HG02943 (cell line): ENCODE results near the gene UCK2.

ENCODE experiments used
- ATAC-seq: cut with Tn5 transposase; IDR thresholded peaks from one replicate; pipeline ENCODE4 v1.9.1; 2021; ENCODE audit warnings: mild to moderate bottlenecking, low read depth, moderate library complexity; ENCODE audit not compliant: unreplicated experiment

Gene UCK2

DNA sequence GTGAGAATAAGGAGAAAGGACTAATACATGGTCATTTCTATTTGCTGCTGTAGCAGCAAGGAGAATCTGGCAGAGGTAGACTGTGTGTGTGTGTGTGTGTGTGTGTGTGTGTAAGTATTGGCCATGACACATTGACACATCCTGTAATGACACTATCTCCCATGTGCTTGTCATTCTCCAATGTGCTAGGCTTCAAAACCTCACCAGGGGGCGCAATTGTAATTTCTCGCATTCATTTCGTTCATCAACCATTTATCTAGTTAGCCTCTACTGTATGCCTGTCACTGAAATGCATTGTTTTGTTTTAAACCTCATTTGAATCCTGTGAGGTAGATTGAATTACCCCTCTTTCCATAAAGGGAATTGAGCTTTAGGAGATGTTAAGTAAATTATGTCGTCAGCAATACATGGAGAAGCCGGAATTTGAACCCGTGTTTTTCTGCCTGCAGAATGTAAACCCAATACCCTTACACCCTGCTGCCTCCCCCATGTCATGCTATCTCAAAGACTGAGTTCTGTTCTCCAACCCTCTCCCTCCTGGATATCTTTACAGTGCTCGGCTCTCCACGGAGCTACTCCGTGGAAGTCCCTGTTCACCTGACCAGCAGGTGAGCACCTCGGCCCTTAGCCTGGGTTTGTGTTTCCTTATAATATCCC, 100.8 kb downstream of the UCK2 start:
- no peak for ATAC-seq

DNA sequence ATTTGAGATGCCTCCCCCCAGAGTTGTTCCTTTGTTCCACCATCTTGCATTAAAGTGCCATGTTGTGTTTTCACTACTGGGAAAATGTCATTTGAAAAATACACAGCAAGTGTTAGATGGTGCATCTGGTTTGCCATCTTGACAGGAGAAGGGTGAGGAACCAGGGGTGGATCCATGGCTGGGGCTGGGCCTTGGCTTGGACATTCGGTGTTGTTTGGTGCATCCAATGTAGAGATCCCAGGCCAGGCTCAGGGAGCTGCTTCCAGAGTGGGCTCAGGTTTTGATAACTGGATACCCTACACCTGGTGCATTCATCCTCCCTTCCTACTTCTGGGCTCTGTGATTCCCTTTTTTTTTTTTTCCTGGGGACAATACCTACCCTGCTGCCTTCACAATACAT, 103.5 kb downstream of the UCK2 start:
- ATAC-seq: no peak

DNA sequence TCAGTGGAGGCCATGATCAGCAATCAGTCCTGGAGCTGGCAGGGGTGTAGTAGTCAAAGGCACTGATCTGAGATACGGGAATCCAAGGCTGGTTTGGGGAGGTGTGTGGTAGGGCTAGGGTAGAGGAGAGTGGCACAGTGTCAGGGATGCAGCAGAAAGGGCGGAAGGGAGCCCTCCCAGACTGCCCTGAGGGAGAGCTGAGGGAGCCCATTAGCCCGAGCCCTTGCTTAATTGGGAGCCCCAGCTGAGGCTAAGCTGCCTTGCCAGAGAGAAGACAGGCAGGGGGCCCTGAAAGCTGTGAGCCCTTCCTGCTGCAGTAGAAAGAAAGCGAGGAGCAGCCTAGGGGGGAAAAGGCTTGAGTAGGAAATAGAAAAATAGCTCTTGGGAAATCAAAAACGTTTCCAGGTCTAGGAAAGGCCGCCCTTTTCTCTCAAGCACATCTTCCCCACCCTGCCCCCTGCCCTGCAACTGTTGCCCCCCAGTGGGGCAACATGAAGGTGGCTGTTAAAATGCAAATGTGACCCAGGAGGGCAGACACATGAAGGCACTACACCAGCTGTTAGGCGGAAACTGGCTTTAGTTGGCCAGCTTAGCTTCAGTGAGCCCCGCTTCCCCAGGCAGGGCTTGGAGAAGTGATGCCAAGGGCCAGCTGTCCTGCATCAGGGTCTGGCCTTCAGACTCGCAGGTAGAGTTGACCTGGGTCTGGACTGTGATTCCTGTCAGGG, 106.2 kb downstream of the UCK2 start:
- no peak for ATAC-seq

DNA sequence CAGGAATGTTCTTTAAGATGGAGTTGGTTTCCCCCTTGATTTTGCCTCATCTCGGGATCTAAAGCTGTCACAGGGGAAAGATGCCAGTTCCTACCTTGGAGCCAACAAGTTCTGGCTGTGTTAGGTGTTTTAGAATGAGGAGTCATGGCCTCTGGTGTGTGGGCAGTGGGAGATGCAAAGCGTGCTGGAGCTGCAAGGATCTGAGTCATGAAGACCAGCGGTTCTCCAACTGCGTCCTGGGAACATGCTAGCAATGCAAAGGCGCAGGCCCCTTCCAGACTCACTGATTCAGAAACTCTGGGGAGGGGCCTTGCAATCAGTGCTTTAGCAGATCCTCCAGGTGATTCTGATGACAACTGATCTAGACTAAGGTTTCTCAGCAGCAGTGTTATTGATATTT, 109.1 kb downstream of the UCK2 start:
- no peak for ATAC-seq

DNA sequence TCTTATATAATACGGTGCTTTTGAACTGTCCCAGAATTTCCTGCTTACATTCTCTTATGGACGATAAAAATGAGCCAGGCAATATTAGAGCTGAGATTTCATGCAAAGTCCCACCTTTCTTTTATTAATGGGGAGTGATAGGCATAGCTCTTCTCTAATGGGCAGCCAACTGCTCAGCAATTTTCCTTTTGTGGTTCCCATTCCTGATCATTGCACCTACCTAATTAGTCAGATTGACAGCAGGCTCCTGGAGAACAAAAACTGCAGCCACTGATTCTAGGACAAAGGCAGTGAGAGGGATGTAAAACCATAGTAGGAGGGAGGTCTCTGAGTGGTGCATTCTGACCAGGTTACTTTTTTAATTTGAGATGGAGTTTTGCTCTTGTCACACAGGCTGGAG, 110.4 kb downstream of the UCK2 start:
- no peak for ATAC-seq

DNA sequence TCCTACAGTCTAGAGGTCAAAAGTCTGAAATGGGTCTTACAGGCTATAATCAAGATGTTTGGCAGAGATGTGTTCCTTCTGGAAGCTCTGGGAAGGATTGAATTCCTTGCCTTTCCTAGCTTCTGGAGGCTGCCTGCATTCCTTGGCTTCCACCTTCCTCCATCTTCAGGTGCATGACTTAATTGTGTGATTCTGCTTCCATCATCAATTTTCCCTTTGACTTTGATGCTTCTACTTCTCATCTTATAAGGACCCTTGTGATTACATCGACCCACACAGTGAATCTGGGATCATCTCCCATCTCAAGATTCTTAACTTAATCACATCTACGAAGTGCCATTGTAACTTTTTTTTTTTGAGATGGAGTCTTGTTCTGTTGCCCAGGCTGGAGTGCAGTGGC, 111.4 kb downstream of the UCK2 start:
- no peak for ATAC-seq

DNA sequence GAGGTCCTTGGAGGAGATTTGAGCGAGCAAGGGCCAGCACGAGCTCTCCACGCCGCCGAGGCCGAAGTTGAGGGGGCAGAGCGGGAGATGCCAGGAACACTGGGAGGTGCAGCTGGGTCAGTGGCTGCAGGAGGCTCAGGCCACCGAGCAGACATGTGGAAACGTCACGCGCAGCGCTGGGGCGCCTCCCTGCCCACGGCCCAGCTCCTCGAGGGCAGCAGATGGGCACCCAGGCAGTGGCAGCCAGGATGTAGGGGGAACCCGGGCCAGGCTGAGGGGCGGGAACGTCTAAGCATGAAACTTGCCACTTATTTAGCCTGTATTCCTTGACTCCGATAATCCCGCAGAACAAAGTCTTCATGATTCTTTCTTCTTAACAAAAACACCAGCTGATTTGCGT, 114.1 kb downstream of the UCK2 start:
- ATAC-seq: no peak

DNA sequence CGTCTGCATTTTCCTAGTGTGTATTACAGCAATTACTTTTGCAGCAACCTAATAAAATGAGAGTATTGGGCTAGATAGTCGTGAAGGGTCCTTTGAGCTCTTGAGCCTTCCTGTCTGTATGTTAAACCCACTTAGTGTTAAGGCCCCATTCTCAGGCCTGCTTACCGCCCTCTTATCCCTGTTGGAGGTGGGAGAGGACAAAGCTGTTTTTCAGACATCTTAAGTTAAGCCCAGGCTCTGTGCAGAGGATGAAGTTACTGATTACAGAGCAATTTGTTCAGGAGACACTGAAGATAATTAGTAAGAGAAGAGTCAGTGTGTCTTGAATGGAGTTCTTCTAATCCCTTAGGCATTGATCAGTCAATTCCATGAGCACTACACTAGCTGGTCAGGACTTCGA, 114.6 kb downstream of the UCK2 start:
- ATAC-seq: no peak

DNA sequence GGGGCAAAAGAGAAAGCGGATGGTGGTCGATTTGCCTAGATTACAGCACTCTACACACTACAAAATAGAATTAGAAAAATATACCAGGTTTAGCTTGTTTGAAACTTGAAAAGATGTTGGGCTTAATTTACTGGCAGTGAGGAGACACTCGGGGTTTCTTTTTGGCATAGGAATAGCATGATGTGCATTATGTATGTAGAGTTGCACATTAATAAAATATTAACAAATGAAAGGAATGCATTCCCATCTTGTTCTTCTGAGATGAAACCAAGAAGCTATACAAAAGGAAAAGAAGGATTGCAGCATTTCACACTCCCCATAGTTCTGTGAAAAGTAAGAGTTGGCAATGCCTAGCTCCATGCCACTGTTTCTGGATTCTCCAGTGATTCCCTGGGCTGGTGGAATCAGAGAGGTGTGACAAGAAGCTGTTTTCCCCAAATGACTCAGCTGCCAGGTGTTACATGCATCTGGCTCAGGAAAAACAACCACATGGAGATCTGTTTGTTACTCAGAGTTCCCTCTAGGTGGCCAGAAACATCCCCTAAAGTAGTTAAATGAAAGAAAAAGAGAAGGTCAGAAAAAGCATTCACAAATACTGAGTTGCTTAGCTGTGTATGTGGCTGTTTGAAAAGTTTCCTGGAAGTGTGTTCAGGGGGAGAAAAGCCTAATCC, 115.6 kb downstream of the UCK2 start:
- ATAC-seq: no peak

DNA sequence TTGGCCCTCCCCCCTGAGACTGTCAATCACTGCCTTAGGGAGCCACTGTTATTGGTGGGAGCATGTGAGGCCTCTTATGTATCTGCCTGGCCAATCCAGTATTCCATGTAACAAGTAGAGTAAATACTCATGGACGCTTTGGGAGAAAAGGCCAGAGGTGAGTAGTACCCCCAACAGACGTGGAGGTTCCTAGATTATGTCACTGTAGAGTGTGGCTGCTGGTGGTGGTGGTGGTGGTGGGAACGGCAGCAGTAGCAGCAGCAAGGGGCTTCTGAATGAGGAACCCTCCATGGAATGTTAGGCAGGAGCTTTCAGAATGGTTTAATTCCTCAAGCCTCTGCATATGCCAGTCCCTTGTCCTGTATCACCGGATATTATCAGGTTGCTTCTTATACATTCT, 118.5 kb downstream of the UCK2 start:
- no peak for ATAC-seq

DNA sequence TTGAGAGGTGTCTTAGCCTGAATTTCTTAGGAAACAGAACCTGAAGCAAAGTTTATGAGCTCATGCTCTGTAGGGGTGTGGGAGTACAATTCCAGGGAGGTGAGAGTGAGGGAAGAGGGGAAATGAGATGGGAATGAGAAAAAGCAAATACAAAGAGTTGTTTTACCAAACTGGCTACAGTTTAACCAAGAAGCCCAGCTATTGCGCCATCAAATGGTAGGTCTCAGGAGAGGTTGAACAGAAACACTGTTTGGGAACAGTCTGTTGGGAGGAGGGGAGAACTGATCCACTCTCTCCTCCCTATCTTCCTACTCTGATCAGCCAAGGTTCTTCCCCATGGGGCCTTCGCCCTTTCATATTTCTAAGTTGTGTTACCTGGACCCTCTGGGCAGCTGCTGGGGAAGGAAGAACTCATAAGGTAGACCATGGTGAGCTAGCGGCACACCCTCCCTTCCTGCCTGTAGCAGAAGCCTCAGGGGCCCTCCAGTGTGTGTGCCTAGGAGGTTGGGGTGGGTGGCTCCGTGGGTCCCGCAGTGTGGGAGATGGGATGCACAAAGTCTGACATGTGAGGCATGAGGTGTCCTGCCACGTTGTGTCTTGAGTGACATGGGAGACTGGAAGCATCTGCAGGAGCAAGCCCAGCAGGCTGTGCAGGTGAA, 120.5 kb downstream of the UCK2 start:
- ATAC-seq: no peak

DNA sequence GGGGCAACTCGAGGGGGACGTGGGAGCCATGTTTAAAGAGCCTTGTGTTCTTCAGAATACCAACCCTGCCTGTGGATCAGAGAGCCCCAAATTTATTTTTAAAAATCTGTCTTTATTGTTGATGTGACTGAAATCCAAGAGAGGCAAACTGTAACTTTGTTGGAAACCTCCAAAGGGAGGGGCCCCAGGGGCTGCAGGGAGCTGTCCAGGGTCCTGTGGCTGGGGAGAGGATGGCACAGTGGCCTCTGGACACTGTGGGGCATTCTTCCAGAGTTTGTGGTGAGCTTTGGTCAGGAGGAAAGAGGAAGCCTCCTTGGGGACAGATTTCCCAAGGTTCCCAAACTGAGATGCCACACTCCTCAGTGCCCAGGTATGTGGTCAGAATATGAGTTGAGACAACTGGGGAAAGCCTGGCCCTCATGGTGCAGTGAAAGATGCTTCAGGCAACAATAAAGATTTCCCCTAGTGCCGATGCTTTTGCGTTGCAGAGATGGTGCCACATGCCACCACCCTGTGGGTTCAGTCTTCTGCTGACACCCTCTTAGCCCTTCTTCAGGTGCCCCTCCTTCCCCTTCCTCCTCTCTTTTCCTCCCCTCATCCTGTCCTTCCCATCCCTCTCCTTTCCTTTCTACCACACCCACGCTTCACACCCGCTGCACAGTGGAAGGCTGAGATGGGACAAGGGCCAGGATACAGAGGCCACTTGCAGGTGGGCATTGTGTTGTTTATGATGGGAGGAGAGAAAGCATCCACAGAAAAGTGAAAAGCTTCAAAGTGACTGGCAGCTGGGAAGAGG, 122.1 kb downstream of the UCK2 start:
- ATAC-seq: no peak

DNA sequence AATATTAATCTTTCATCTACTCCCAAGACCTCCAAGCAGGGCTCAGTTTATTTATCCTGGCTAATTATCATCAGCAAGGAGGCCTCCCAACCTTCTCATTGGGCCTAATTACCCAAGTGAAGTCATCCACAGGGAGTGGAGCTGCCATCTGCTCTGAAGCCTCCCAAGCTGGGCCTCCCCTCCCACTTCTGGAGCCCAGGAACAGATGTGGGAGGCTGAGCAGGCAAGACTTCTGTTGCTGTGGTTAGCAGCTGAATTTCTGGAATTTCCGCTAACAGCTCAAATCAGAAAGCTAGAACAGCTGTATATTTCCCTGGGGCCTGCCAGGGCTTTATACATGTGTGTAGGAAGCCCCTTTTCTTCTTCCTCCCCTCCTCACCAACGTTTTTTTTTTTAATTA, 127.5 kb downstream of the UCK2 start:
- no peak for ATAC-seq

DNA sequence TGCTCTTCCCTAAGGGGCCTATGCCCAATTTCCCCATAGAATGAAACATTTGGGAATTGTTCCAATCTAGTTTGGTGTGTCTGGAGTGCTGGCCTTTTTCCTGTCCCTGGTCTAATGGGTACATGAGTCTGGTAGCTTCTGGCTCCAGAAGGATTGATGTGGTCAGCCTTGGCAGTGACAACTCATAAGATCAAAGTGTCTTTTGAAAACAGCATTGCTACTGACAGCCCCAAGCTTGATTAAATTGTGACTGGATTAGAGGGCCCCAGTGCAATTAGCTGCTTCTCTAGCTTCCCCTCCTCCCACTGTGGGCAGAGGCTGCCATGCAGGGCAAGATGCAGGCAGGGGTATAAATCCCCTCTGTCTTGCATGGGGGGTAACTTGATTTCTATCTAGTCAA, 130.9 kb downstream of the UCK2 start:
- ATAC-seq: no peak

DNA sequence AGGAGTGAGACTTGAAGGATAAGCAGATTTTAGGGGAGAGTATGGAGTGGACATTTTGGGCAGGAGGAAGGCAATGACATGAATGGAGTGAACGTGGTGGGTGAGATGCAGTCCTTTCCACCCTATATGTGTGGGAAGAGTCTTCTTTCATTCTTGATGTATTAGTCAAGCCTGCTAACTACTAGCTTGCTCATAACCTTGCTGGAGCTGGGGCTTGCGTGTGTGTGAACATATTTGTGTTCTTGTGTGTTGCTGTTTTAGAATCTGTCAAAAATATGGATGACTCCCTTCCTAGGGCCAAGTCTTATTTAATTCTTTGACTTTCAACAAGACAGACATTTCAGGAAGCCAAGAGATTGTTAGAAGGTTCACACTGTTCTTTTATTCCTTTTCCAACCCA, 132.7 kb downstream of the UCK2 start:
- ATAC-seq: no peak

DNA sequence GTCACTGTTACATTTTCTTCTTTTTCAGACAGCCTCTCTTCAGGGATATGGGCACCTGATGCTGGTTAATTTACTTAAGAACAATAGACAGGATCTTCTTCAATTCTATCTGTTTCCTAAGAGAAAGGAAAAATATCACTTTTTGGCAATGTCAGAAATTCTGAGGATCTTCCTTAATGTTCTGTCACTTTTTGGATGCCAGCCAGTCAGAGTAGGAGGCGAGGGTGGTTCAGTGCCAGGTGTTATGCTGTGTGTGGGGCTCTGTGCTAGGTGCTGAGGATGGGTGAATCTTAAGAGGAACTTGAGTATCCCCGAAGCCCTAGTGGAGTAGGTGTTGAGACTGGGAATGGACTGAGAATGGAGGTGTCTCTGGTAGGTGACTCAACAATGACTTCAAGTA, 133.5 kb downstream of the UCK2 start:
- ATAC-seq: no peak
